Measurements from ENCODE around the gene TMEM79. TPM values are rescaled to one million over a fixed set of nuclear protein-coding genes. Genes with fewer than 3 reads are reported as not detected.

The TMEM79 gene
- polyA plus RNA-seq, 1 donor (not counting 4 experiments of a cell fraction or from before 2014, with no cell fraction given) = 14.2 TPM

GRCh38 chr1:156336242-156336641, 52.1 kb downstream of the TMEM79 start:
- peak overlapping the region; percentile 72 to 100 (median 99) for H3K4me3 ChIP-seq (ENCODE audit: control insufficient read depth in 2 of 3, extremely low read depth in 1 of 3, insufficient read depth in 2 of 3, low read depth in 1 of 3, low read length in 3 of 3)
- FAIRE-seq (no peak), DNase-seq (ENCODE audit: low read depth, low spot score) (no peak)
- dilution Hi-C loops (cut with MboI; ENCODE audit: extremely low pct_ligation_motif_present, low sequenced_read_pairs) = no loop called here
- TF ChIP-seq CTCF (optimal IDR thresholded peaks at IDR 0.05 in 1 of 3, IDR thresholded peaks at IDR 0.05 in 1 of 3, conservative IDR thresholded peaks at IDR 0.05 in 1 of 3; ENCODE audit: extremely low read depth in 1 of 3, insufficient read depth in 2 of 3, low read length in 3 of 3) (peak; percentile 7 to 21 (median 9)), EZH2 (IDR thresholded peaks at IDR 0.05; ENCODE audit: low read length) (no peak)
- H3K36me3 ChIP-seq (ENCODE audit: control insufficient read depth in 2 of 2, extremely low read depth in 1 of 2, insufficient read depth in 2 of 2, low read length in 2 of 2) = peaks cover 18 to 34% of the 10 kb centered on the region in 2 experiments
- H3K9ac ChIP-seq (ENCODE audit: control insufficient read depth, extremely low read depth, insufficient read depth, low read length) = no peak overlapping the region
- H3K4me2 ChIP-seq (ENCODE audit: control insufficient read depth, extremely low read depth, insufficient read depth, low read depth, low read length) = peak overlapping the region; percentile 87
- H3K27ac ChIP-seq (ENCODE audit: control insufficient read depth, insufficient read depth, low read length) = no peak overlapping the region
- no peaks in the 10 kb centered on the region for H3K9me3 ChIP-seq (ENCODE audit: control insufficient read depth, low read depth, low read length)
- no peaks in the 10 kb centered on the region for H3K9me1 ChIP-seq (ENCODE audit: control insufficient read depth, extremely low read depth, insufficient read depth, low read length)
- H4K20me1 ChIP-seq (ENCODE audit: control insufficient read depth, extremely low read depth, insufficient read depth, low read length) = no peaks in the 10 kb centered on the region
- no peak overlapping the region for H2AFZ ChIP-seq (ENCODE audit: control insufficient read depth, low read length)
- H3K79me2 ChIP-seq (ENCODE audit: control insufficient read depth, insufficient read depth, low read length) = peaks cover 56% of the 10 kb centered on the region
- H3K27me3 ChIP-seq (ENCODE audit: control insufficient read depth, extremely low read depth, insufficient read depth, low read length) = no peaks in the 10 kb centered on the region
- peaks cover 14% of the 10 kb centered on the region for H3K4me1 ChIP-seq (ENCODE audit: control insufficient read depth, extremely low read depth, insufficient read depth, low read length)

GRCh38 chr1:156337052-156337887, 53.1 kb downstream of the TMEM79 start:
- Histone ChIP-seq H4K20me1 (ENCODE audit: control insufficient read depth, extremely low read depth, insufficient read depth, low read length) (no peaks in the 10 kb centered on the region), H3K27ac (ENCODE audit: control insufficient read depth, insufficient read depth, low read length) (peak overlapping the region; percentile 81), H3K4me3 (ENCODE audit: control insufficient read depth in 2 of 3, extremely low read depth in 1 of 3, insufficient read depth in 2 of 3, low read depth in 1 of 3, low read length in 3 of 3) (peak overlapping the region; percentile 72 to 100 (median 99)), H3K79me2 (ENCODE audit: control insufficient read depth, insufficient read depth, low read length) (peaks cover 53% of the 10 kb centered on the region), H3K4me2 (ENCODE audit: control insufficient read depth, extremely low read depth, insufficient read depth, low read depth, low read length) (peak overlapping the region; percentile 87), H3K9me1 (ENCODE audit: control insufficient read depth, extremely low read depth, insufficient read depth, low read length) (no peaks in the 10 kb centered on the region), H3K9ac (ENCODE audit: control insufficient read depth, extremely low read depth, insufficient read depth, low read length) (peak overlapping the region; percentile 94), H2AFZ (ENCODE audit: control insufficient read depth, low read length) (peak overlapping the region; percentile 88), H3K27me3 (ENCODE audit: control insufficient read depth, extremely low read depth, insufficient read depth, low read length) (no peaks in the 10 kb centered on the region), H3K9me3 (ENCODE audit: control insufficient read depth, low read depth, low read length) (no peaks in the 10 kb centered on the region), H3K4me1 (ENCODE audit: control insufficient read depth, extremely low read depth, insufficient read depth, low read length) (peaks cover 14% of the 10 kb centered on the region), H3K36me3 (ENCODE audit: control insufficient read depth in 2 of 2, extremely low read depth in 1 of 2, insufficient read depth in 2 of 2, low read length in 2 of 2) (peaks cover 18 to 30% of the 10 kb centered on the region in 2 experiments)
- FAIRE-seq (no peak), DNase-seq (ENCODE audit: low read depth, low spot score) (no peak)
- no peak for TF ChIP-seq EZH2 (IDR thresholded peaks at IDR 0.05; ENCODE audit: low read length)
- no peak for TF ChIP-seq CTCF (optimal IDR thresholded peaks at IDR 0.05 in 1 of 3, IDR thresholded peaks at IDR 0.05 in 1 of 3, conservative IDR thresholded peaks at IDR 0.05 in 1 of 3; ENCODE audit: extremely low read depth in 1 of 3, insufficient read depth in 2 of 3, low read length in 3 of 3)
- dilution Hi-C loops (cut with MboI; ENCODE audit: extremely low pct_ligation_motif_present, low sequenced_read_pairs) = no loop called here

Data from keratinocyte (primary cell).